SK-N-SH (cell line): ENCODE results near the gene ZNF865. TPM values are rescaled to one million over a fixed set of nuclear protein-coding genes. Genes with fewer than 3 reads are reported as not detected.

Source experiments
- CTCF ChIA-PET: fragments of 300-600, 350-600 bp; formaldehyde crosslinking; extraction: SDS; loops from one replicate; lab custom pipeline; 2021; lab: Yijun Ruan, JAX
- POLR2A ChIA-PET: fragments of 350-600 bp; sonication (Branson Sonifier 250); formaldehyde crosslinking; extraction: SDS; loops from one replicate; lab custom pipeline; 2020; ENCODE audit warnings: antibody characterized with exemption, inconsistent platforms; lab: Yijun Ruan, JAX
- DNase-seq: peaks from one replicate; pipeline ENCODE4 v3.0.0; 2012
- H2AFZ ChIP-seq: fragments of 200-600 bp; sonication (generic); 2 replicates; pipeline ENCODE4 v1.8.1; 2016; ENCODE audit warnings: antibody characterized with exemption, mild to moderate bottlenecking, low read depth
- H3F3A ChIP-seq: fragments of 200-600 bp; sonication (generic); replicated peaks from 2 replicates; pipeline ENCODE3; 2016; ENCODE audit warnings: antibody characterized with exemption, mild to moderate bottlenecking; ENCODE audit not compliant: insufficient read depth
- H3K27ac ChIP-seq, 2 experiments: fragments of 200-500 bp in 1 of 2; fragments of 200-600 bp in 1 of 2; sonication (Bioruptor generic) in 1 of 2; sonication (generic), shearing (Covaris generic) in 1 of 2; 2 replicates each; pipeline versions ENCODE4 v1.5.1 to v1.6.1; 2014 to 2016; ENCODE audit warnings: low read depth in 2 of 2, inconsistent platforms in 1 of 2, low read length in 1 of 2, mild to moderate bottlenecking in 1 of 2, mixed read lengths in 1 of 2
- H3K27me3 ChIP-seq: fragments of 200-600 bp; sonication (generic), shearing (Covaris generic); 2 replicates; pipeline ENCODE4 v1.6.1; 2016; ENCODE audit warnings: mixed run types; ENCODE audit not compliant: insufficient read depth
- H3K36me3 ChIP-seq, 2 experiments: fragments of 200-500 bp in 1 of 2; fragments of 200-600 bp in 1 of 2; sonication (Bioruptor generic) in 1 of 2; sonication (generic) in 1 of 2; replicated peaks in 1 of 2; 2 replicates each; pipeline versions ENCODE3 to v1.5.1; 2014 to 2016; ENCODE audit warnings: low read length in 1 of 2, mild to moderate bottlenecking in 1 of 2; ENCODE audit not compliant: insufficient read depth in 2 of 2, control insufficient read depth in 1 of 2
- H3K4me1 ChIP-seq, 2 experiments: fragments of 200-500 bp in 1 of 2; fragments of 200-600 bp in 1 of 2; sonication (Bioruptor generic) in 1 of 2; sonication (generic), shearing (Covaris generic) in 1 of 2; 2 replicates each; pipeline versions ENCODE4 v1.5.1 to v1.6.1; 2014 to 2016; ENCODE audit warnings: low read depth in 1 of 2, low read length in 1 of 2, mixed run types in 1 of 2; ENCODE audit not compliant: insufficient read depth in 2 of 2, control insufficient read depth in 1 of 2
- H3K4me2 ChIP-seq: fragments of 200-600 bp; sonication (generic), shearing (Covaris generic); 2 replicates; pipeline ENCODE4 v1.6.1; 2017; ENCODE audit warnings: mixed run types
- H3K4me3 ChIP-seq, 2 experiments: fragments of 200-500 bp in 1 of 2; fragments of 200-600 bp in 1 of 2; sonication (Bioruptor generic) in 1 of 2; sonication (generic), shearing (Covaris generic) in 1 of 2; 2 replicates each; pipeline versions ENCODE4 v1.5.1 to v1.8.1; 2014 to 2016; ENCODE audit warnings: low read depth in 2 of 2, inconsistent platforms in 1 of 2, low read length in 1 of 2, mild to moderate bottlenecking in 1 of 2, mixed read lengths in 1 of 2, moderate library complexity in 1 of 2
- H3K79me2 ChIP-seq: fragments of 200-600 bp; sonication (generic); 2 replicates; pipeline ENCODE4 v1.8.1; 2017; ENCODE audit warnings: mild to moderate bottlenecking; ENCODE audit not compliant: insufficient read depth
- H3K9ac ChIP-seq: fragments of 200-600 bp; sonication (generic); 2 replicates; pipeline ENCODE4 v1.6.1; 2017; ENCODE audit warnings: mixed run types
- H3K9me2 ChIP-seq: fragments of 200-600 bp; sonication (generic); 2 replicates; pipeline ENCODE4 v1.6.1; 2017; ENCODE audit warnings: mixed run types
- H3K9me3 ChIP-seq: fragments of 200-600 bp; sonication (generic); 2 replicates; pipeline ENCODE4 v1.6.1; 2017; ENCODE audit warnings: mixed run types, mild to moderate bottlenecking, moderate library complexity
- H4K20me1 ChIP-seq: fragments of 200-600 bp; sonication (generic); 2 replicates; pipeline ENCODE4 v1.6.1; 2017; ENCODE audit warnings: mild to moderate bottlenecking, mixed run types; ENCODE audit not compliant: insufficient read depth
- EZH2phosphoT487 ChIP-seq: fragments of 200-600 bp; sonication (generic); IDR thresholded peaks from 2 replicates; pipeline ENCODE4 v1.6.1; 2017; ENCODE audit warnings: low read depth, mixed run types, mild to moderate bottlenecking, antibody characterized with exemption, moderate library complexity, borderline replicate concordance
- FOXM1 ChIP-seq: IDR thresholded peaks from 2 replicates; pipeline ENCODE4 v1.4.0; 2012; ENCODE audit warnings: low read depth, mild to moderate bottlenecking
- JUND ChIP-seq: IDR thresholded peaks from 2 replicates; pipeline ENCODE4 v1.4.0; 2012
- MXI1 ChIP-seq: IDR thresholded peaks from 2 replicates; pipeline ENCODE4 v1.6.1; 2012; ENCODE audit warnings: mild to moderate bottlenecking, low read depth, low read length, improper control_type of control experiment
- RAD21 ChIP-seq: IDR thresholded peaks from 2 replicates; pipeline ENCODE4 v1.6.1; 2012; ENCODE audit warnings: mild to moderate bottlenecking, low read length
- RXRA ChIP-seq: IDR thresholded peaks from 2 replicates; pipeline ENCODE4 v1.4.0; 2012; ENCODE audit warnings: low read depth, mild to moderate bottlenecking, borderline replicate concordance
- SIN3A ChIP-seq: IDR thresholded peaks from 2 replicates; pipeline ENCODE4 v1.6.1; 2012; ENCODE audit warnings: low read depth, mild to moderate bottlenecking, low read length, moderate library complexity, borderline replicate concordance
- TCF12 ChIP-seq: IDR thresholded peaks from 2 replicates; pipeline ENCODE4 v1.4.0; 2012
- USF2 ChIP-seq: fragments of 150-350 bp; IDR thresholded peaks from 2 replicates; pipeline ENCODE4 v1.6.1; 2017; ENCODE audit warnings: antibody characterized with exemption, low read length, low read depth, borderline replicate concordance
- YY1 ChIP-seq: IDR thresholded peaks from 2 replicates; pipeline ENCODE4 v1.4.0; 2012; ENCODE audit warnings: low read depth, mild to moderate bottlenecking
- ZBTB33 ChIP-seq: IDR thresholded peaks from 2 replicates; pipeline ENCODE4 v1.4.0; 2012; ENCODE audit warnings: low read depth, borderline replicate concordance
- WGBS: methylation state at CpG from one replicate; pipeline ENCODE4 v1.1.6; 2017; ENCODE audit warnings: low lambda C conversion rate; 5-methylcytosine and 5-hydroxymethylcytosine counted together
- polyA plus RNA-seq, 3 experiments: library from polyadenylated mRNA; depleted of rRNA; stranded (reverse); fragments of >200 nt; gene quantifications; 2 replicates each; pipeline ENCODE4 v1.2.3, GENCODE V29; 2012
- TF ChIP-seq, protein P1 (sequence below): fragments of 150-350 bp; IDR thresholded peaks from 2 replicates; pipeline ENCODE4 v1.6.1; 2016; ENCODE audit warnings: mild to moderate bottlenecking, low read depth, low read length

The ZNF865 gene
- polyA plus RNA-seq, 1 of the 3 experiments (the other 2 are of a cell fraction) = 5.0 TPM

- H3K36me3 ChIP-seq = peaks cover 0 to 20% of the 10 kb centered on the region in 2 experiments
- H3K9ac ChIP-seq = no peak overlapping the region
- H3K27ac ChIP-seq = no peak overlapping the region
- no peak overlapping the region for H3K4me2 ChIP-seq
- 94% methylated on average over 8 of the region's 12 CpGs for WGBS
- ChIA-PET CTCF (interaction anchor here (0.9 to 6.7 kb wide), 6 partner anchors 11 to 154 kb away, joined by 3 to 40 read pairs (median 4); partner anchors contain the start of genes ZNF524 and ZNF580), POLR2A (interaction anchor here (0.8 to 3.1 kb wide), 2 partner anchors 14 to 15 kb away, joined by 3 to 10 read pairs; partner anchors contain the start of gene ZNF865)
- no peak for TF ChIP-seq TCF12
- no peak for TF ChIP-seq RAD21
- no peak for TF ChIP-seq USF2
- TF ChIP-seq RXRA = no peak
- TF ChIP-seq JUND = no peak
- TF ChIP-seq MXI1 = no peak
- no peak for TF ChIP-seq EZH2phosphoT487
- no peak for TF ChIP-seq YY1
- TF ChIP-seq ZBTB33 = no peak
- no peak for TF ChIP-seq FOXM1
- TF ChIP-seq, protein P1, sequence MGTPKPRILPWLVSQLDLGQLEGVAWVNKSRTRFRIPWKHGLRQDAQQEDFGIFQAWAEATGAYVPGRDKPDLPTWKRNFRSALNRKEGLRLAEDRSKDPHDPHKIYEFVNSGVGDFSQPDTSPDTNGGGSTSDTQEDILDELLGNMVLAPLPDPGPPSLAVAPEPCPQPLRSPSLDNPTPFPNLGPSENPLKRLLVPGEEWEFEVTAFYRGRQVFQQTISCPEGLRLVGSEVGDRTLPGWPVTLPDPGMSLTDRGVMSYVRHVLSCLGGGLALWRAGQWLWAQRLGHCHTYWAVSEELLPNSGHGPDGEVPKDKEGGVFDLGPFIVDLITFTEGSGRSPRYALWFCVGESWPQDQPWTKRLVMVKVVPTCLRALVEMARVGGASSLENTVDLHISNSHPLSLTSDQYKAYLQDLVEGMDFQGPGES = no peak
- no peak for TF ChIP-seq SIN3A
- TF ChIP-seq, all 33 proteins: peak for 0
- H3K4me3 ChIP-seq = no peak overlapping the region
- DNase-seq = no peak
- H3K9me3 ChIP-seq = no peaks in the 10 kb centered on the region
- peaks cover 12% of the 10 kb centered on the region for H3F3A ChIP-seq
- H2AFZ ChIP-seq = no peak overlapping the region
- peaks cover 11% of the 10 kb centered on the region; the same call in 1 of the 2 replicates for H3K79me2 ChIP-seq
- H3K4me1 ChIP-seq = peaks cover 0 to 2% of the 10 kb centered on the region in 2 experiments; a peak in 1 of 4 replicates
- H3K9me2 ChIP-seq = no peaks in the 10 kb centered on the region
- H3K27me3 ChIP-seq = no peaks in the 10 kb centered on the region
- H4K20me1 ChIP-seq = no peaks in the 10 kb centered on the region
These were observed 15.2 kb downstream of the ZNF865 start for GRCh38 chr19:55620410-55621204.
